ENCODE measurements around the gene VPS37D. TPM values are rescaled to one million over a fixed set of nuclear protein-coding genes. Genes with fewer than 3 reads are reported as not detected.
A peak's percentile ranks its signal among the peaks of the same experiment; 100 is the strongest.

Gene VPS37D
- total RNA-seq, 2 donors from 2014 or later, result 6.1 to 9.1 TPM

- Histone ChIP-seq H3K9me3 (ENCODE audit: control insufficient read depth, low read length) (no peaks in the 10 kb centered on the region), H3K27ac (ENCODE audit: low read depth, low read length) (no peak overlapping the region), H3K4me1 (ENCODE audit: control insufficient read depth, insufficient read depth, low read length) (no peaks in the 10 kb centered on the region), H3K36me3 (ENCODE audit: control insufficient read depth, insufficient read depth, low read length) (no peaks in the 10 kb centered on the region), H3K4me3 (ENCODE audit: low read length) (no peak overlapping the region), H3K9ac (ENCODE audit: extremely low read depth, low read length, poor library complexity, severe bottlenecking) (no peak overlapping the region), H3K27me3 (ENCODE audit: control insufficient read depth, insufficient read depth, low read length, poor library complexity, severe bottlenecking) (no peaks in the 10 kb centered on the region)
- peak; percentile 53 for DNase-seq
- H3K9me3 Mint-ChIP-seq, result no peaks in the 10 kb centered on the region
- H3K4me3 Mint-ChIP-seq, result no peak overlapping the region
- WGBS, 2 experiments (ENCODE audit: insufficient coverage in 1 of 2, insufficient read length in 1 of 2), result 84 to 87% methylated on average over 16 to 19 of the region's 19 CpGs
- no peak for TF ChIP-seq CTCF (conservative IDR thresholded peaks at IDR 0.05)
- H3K27me3 Mint-ChIP-seq (ENCODE audit: insufficient read depth), result peaks cover 29% of the 10 kb centered on the region
- H3K4me1 Mint-ChIP-seq, result peaks cover 5% of the 10 kb centered on the region
- no peak overlapping the region for H3K27ac Mint-ChIP-seq
- peaks cover 6% of the 10 kb centered on the region for H3K36me3 Mint-ChIP-seq (ENCODE audit: low read depth)
These were observed 1.7 kb downstream of the VPS37D start for GRCh38 chr7:73669288-73669701.

- H3K4me3 Mint-ChIP-seq, result no peak overlapping the region
- H3K36me3 ChIP-seq (ENCODE audit: control insufficient read depth, insufficient read depth, low read length), result no peaks in the 10 kb centered on the region
- peaks cover 5% of the 10 kb centered on the region for H3K4me1 Mint-ChIP-seq
- no peaks in the 10 kb centered on the region for H3K9me3 Mint-ChIP-seq
- TF ChIP-seq CTCF (conservative IDR thresholded peaks at IDR 0.05), result no peak
- no peak overlapping the region for H3K27ac Mint-ChIP-seq
- no peaks in the 10 kb centered on the region for H3K27me3 ChIP-seq (ENCODE audit: control insufficient read depth, insufficient read depth, low read length, poor library complexity, severe bottlenecking)
- H3K4me1 ChIP-seq (ENCODE audit: control insufficient read depth, insufficient read depth, low read length), result no peaks in the 10 kb centered on the region
- peaks cover 6% of the 10 kb centered on the region for H3K36me3 Mint-ChIP-seq (ENCODE audit: low read depth)
- peak; percentile 52 for DNase-seq
- H3K9me3 ChIP-seq (ENCODE audit: control insufficient read depth, low read length), result no peaks in the 10 kb centered on the region
- H3K9ac ChIP-seq (ENCODE audit: extremely low read depth, low read length, poor library complexity, severe bottlenecking), result no peak overlapping the region
- no peak overlapping the region for H3K27ac ChIP-seq (ENCODE audit: low read depth, low read length)
- H3K27me3 Mint-ChIP-seq (ENCODE audit: insufficient read depth), result peaks cover 27% of the 10 kb centered on the region
- WGBS, 2 experiments (ENCODE audit: insufficient coverage in 1 of 2, insufficient read length in 1 of 2), result 88 to 89% methylated on average over 5 to 12 of the region's 12 CpGs
- H3K4me3 ChIP-seq (ENCODE audit: low read length), result no peak overlapping the region
These were observed 2.3 kb downstream of the VPS37D start for GRCh38 chr7:73669858-73670385.

GRCh38 chr7:73671322-73671661, 3.7 kb downstream of the VPS37D start:
- no peak overlapping the region for H3K27ac Mint-ChIP-seq
- no peaks in the 10 kb centered on the region for H3K9me3 ChIP-seq (ENCODE audit: control insufficient read depth, low read length)
- no peak for TF ChIP-seq CTCF (conservative IDR thresholded peaks at IDR 0.05)
- no peak for DNase-seq
- peaks cover 6% of the 10 kb centered on the region for H3K36me3 Mint-ChIP-seq (ENCODE audit: low read depth)
- H3K27me3 ChIP-seq (ENCODE audit: control insufficient read depth, insufficient read depth, low read length, poor library complexity, severe bottlenecking), result no peaks in the 10 kb centered on the region
- H3K4me1 ChIP-seq (ENCODE audit: control insufficient read depth, insufficient read depth, low read length), result no peaks in the 10 kb centered on the region
- H3K4me3 Mint-ChIP-seq, result no peak overlapping the region
- H3K36me3 ChIP-seq (ENCODE audit: control insufficient read depth, insufficient read depth, low read length), result no peaks in the 10 kb centered on the region
- H3K9ac ChIP-seq (ENCODE audit: extremely low read depth, low read length, poor library complexity, severe bottlenecking), result no peak overlapping the region
- H3K27ac ChIP-seq (ENCODE audit: low read depth, low read length), result no peak overlapping the region
- WGBS, 2 experiments (ENCODE audit: insufficient coverage in 1 of 2, insufficient read length in 1 of 2), result 59 to 83% methylated on average over 4 to 11 of the region's 12 CpGs
- no peaks in the 10 kb centered on the region for H3K9me3 Mint-ChIP-seq
- H3K27me3 Mint-ChIP-seq (ENCODE audit: insufficient read depth), result peaks cover 20% of the 10 kb centered on the region
- H3K4me3 ChIP-seq (ENCODE audit: low read length), result no peak overlapping the region
- peaks cover 5% of the 10 kb centered on the region for H3K4me1 Mint-ChIP-seq
